Activated CD8-positive, alpha-beta memory T cell treated with anti-CD3 and anti-CD28 coated beads, Interleukin-2, amount 50 U/mL, for 1 hour (primary cell): ENCODE data around the gene HNMT.
"Not testable (repeated sequence)": the region's sequence is repeated elsewhere in the genome, so short reads cannot be mapped to it uniquely, and the experiment has no call there.

Source experiments
- DNase-seq: peaks from one replicate; pipeline ENCODE4 v3.0.0-alpha.2; 2020; ENCODE audit errors: extremely low read depth

Gene HNMT

DNA sequence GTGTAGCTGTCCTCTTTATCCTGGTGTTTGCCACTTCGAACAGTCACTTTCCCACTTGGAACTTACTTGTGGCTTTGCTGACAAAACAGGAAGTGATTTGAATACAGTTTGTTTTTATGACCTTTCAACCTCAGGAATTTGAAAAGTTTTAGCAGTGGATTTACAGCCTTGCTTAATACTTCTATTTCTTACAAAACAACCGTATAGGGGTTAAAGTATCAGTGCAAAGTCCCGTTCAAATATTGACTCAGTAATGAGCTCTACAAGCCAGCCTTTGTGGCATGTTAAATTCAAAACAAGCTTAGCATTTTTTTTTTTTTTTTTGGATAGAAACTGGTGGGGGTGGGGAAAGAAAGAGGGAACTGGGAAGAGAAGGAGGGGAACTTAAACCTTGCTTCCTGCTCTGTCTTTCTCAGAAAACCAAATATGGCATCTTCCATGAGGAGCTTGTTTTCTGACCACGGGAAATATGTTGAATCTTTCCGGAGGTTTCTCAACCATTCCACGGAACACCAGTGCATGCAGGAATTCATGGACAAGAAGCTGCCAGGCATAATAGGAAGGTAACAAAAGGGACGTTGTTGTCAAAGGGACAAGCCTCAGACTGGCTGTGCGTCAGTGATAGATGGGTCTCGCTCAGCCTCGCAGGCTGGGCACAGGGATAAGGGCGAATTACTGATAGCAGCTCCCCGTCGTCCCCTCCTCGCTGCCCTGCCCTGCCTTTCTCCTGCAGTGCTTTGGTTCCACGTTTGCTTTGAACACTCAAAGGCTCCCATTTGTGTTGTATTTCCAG, at the start of gene HNMT:
HNMT (plus strand) TSS at position 408 of the 793 bp plus-strand sequence; CDS start at position 427, 19 bp downstream.
- no peak for DNase-seq

DNA sequence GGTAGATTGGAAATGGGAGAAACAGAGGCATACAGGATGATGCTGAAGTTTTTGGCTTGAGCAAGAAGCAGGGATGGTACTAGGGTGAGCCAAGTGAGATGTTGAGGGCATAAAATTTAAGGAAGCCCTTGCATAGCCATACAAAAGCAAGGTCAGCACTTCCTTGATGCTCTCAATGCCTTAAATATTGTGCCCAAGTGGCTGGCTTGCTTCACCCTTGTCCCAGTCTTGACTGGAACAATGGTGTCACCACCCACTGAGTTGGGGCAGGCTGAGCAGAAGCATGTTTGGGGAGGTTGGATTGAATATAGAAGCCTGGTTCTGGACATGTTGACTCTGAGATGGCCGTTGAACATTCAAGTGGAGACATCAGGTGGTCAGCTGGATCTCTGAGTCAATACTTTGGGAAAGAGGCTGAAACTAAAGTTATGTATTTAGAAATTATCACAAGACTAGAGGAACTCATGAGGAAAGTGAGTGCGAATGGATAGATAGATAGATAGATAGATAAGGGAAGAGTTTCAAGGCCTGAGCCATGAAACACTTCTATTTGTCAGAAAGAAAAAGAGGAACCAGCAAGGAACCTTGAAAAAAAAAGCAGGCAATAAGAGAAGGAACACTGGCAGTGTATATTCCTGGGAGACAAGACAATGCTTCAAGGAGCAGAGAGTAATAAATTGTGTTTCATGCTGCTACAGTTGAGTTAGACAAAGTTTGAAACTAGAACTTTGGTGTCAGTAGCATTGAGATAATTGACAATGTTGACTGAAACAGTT, 43.0 kb upstream of the HNMT start:
- no peak for DNase-seq

DNA sequence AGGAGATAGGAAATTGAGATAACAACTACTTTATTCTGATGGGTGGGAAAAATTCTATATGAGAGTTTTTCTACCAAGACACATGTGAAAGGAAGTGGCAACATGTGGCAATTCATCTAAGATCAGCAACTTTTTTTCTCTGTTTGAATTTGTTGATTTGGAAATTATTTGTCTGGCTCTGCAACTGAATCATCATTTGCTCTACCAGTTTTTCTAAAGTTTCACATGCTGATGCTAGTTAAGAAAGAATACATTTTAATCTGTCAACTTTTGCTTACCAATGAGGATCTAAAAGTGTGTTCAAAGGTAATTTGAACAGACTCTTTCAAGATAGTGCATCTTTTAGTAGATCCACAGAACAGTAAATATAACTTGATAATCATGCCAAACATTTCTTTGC, 42.1 kb upstream of the HNMT start:
- DNase-seq = not testable (repeated sequence)

DNA sequence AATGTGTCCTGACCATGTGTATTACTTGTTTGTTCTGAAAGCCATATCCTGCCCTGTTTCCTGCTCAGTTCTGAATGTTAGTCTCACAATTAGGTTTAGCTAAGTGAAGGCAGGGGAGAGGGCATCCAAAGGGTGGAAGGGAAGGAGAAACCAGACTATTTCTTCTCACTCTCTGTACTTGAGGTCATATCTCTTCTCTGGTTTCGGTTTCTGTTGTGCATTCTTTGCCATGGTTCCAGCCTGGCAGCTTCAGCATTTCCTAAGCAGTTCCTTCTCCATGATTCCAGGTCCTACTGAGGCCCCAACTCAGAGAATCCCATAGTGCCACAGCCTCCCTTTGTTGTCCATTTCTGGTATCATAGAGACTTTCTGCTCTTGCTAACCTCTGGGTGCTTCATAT, 40.3 kb upstream of the HNMT start:
- DNase-seq = no peak

DNA sequence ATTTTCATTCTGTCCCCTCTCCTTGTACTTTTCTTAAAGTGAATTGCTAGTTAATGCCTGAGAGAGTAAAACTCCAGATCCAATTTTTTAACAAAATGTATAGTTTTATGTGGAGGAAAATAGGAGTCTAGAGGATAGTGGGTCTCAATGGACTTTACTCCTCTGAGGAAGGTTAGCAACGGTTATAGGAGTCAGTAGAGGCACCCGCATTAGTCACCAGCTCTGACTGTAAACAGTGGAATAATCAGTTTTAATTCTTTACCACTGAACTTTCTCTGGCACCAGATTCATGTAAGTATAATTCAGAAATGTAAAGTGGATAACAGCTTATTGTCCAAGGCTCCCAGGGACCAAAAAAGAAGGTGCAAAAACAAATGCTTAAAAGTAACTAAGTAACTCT, 38.7 kb upstream of the HNMT start:
- no peak for DNase-seq

DNA sequence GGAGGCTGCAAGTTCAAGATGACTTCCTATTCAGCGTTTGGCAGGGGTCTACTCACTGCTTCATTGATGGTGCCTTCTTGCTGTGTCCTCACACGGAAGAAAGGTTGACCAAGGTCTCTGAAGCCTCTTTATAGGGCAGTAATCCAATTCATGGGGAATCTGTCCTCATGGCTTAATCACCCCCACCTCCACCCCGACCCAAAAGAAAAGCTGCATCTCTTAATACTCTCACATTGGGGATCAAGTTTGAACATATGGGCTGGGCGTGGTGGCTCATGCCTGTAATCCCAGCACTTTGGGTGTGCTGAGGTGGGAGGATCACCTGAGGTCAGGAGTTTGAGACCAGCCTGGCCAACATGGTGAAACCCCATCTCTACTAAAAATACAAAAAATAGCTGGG, 36.4 kb upstream of the HNMT start:
- DNase-seq = no peak

DNA sequence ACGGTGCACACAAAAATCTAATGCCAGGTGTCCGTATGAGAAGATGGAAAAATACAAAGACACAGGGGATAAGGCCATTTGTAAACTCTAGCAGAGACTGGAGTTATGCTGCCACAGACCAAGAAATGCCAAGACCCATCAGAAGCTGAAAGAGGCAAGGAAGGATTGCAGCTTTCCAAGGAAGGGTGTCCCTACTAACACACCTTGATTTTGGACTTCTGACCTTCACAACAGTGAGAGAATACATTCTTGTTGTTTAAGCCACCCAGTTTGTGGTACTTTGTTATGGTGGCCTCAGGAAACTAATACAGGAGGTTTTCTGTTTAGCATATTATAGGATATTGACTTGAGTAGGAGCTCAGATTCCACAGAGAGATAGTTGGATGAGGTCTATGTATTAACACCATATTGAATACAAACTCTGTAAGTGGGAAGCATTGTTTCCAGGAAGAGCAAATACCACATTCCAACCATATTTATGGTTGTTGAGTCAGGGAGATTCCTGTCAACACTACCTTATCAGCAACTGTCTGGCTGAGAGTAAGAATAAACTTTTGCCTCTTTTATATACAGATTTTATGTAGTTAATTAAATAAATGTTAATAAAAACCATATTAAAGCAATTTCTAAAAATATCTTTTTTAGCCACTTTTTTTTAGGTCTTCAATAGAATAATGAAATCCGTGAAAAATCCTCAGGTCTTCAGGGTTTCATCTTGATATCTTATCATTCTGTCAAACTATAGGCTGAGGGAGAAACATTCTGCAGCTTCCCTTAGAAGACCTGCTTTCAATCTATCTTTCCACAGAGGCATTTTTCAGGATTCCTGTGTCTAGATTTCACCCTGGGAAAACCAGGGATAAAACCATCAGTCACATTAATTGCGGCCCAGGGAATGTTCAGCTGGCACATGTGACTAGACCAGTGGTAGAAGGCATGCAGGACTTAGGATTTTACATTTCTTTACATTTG, 35.4 kb upstream of the HNMT start:
- no peak for DNase-seq

DNA sequence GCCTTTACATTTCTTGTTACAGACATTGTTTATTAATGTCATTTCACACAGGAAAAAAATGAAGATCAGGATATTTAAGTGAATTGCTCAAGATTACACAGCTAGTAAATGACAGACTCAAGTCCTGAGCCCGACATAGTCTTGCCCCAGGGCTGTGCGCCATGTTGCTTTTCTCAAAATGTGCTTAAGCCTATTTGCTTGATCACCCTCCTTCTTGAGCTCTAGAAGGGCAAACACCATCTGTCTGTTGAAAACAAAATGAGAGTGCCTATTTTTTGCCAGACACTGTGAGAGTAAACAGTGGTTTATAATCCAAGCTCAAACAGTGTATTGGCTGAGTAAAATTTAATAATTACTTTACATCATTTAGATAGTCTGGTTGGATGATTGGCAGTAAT, 34.8 kb upstream of the HNMT start:
- no peak for DNase-seq

DNA sequence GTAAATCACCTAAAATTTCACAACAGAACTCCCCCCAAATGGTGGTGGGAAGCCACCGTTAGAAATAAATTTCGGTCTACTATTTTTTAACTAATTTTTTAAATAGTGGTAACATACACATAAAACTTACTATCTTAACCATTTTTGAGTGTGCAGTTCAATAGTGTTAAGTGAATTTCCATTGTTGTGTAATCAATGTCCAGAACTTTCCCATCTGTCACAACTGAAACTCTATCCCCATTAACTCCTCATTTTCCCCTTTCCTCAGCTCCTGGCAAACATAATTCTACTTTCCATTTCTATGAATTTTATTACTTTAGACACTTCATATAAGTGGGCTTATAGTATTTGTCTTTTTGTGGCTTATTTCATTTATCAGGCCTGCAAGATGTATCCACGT, 34.1 kb upstream of the HNMT start:
- no peak for DNase-seq

DNA sequence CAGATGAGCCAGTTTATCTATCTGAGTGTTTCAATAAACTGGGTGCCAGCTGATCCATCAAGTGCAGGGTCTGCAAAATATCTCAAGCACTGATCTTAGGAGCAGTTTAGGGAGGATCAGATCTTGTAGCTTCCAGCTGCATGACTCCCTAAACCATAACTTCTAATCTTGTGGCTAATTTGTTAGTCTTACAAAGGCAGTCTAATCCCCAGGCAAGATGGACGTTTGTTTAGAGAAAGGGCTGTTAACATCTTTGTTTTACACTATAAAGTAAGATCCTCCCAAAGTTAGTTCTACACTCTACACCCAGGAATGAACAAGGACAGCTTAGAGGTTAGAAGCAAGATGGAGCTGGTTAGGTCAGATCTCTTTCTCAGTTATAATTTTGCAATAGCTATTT, 28.7 kb upstream of the HNMT start:
- DNase-seq = no peak

DNA sequence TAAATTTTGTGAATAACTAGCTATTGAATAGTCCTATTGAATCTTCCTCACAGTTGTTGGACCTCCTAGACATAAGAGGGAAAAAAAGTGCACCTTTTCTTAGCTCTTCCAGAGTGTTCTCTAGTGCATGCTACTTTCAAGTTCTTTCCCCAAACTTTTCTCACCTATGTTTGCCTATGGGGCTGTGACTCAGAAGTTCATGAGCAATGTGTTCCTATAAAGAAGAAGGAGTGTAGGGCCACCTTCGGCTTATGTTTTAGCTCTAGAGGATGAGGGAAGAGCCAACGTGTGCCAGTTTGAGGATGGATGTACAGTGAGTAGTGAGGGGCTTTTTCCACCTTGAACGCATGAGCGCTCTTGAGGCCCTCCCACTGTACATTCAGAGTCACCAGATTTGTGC, 27.0 kb upstream of the HNMT start:
- no peak for DNase-seq

DNA sequence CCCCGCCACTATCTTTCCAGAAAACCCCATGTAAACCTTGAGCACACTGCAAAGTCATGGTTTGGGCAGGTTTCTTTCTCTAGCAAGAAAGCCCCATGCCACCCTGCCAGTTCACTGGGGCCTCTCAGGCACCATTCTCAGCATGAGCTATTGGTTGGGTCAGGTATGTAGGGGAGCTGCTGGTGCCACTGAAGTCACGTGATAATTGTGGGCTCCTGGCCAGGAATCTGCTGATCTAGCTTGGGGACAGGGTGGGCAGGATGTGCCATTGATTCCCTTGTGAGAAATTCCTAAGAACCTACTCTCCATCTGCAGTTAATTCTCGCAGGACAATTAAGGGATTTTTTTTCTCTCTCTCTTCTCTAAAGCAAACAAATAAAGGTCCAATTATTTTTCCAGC, 26.5 kb upstream of the HNMT start:
- no peak for DNase-seq

DNA sequence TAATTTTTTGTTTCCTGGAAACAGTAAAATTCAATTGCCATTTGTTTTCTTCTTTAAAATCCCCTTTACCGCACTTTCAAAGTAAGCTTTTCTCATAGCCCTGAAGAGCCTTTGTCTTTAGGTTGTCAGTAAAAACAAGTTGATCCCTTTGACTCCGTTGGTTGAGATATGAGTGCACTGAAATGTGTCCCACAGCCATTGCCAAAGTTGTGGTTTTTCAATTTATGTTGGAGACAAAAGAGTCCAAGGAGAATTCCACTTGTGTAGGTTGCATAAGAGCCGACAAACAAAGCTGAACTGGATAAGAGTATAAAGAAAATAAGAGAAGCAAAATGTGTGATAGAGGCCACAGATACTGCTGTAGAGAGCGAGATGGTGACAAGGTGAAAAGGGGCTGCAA, 26.1 kb upstream of the HNMT start:
- no peak for DNase-seq

DNA sequence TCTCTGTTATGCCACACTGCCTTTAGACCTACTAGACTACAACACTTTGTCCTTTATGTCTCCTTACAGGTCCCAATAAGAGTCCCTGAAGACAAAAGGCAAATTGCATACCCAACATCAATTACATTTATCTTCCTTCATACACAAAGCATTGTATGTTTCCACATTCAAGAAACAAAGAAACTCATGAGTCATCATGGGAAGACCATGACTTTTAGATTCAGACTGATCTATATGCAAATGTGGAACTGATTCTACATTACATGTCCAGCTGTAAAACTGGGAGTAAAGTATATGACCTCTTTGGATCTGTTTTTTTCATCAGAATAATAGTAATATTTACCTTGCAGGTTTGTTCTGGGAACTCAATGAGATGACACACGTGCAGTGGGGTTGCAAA, 25.2 kb upstream of the HNMT start:
- DNase-seq = no peak

DNA sequence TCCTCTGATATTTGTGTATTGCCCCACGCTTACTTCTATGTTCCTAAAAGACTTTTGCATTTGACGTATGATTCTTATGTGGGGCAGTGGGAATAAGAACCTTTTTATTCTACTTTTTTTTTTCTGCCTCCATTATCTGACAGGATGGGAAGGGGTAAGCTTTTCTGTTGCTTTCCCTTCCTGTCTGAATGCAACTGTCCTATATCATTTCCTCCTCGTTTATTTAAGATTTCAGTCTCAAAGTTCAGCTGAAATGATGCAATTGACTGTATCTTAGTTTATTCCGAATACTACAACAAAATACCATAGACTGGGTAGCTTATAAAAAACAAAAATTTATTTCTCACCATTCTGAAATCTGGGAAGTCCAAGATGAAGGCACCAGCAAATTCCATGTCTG, 24.1 kb upstream of the HNMT start:
- no peak for DNase-seq

DNA sequence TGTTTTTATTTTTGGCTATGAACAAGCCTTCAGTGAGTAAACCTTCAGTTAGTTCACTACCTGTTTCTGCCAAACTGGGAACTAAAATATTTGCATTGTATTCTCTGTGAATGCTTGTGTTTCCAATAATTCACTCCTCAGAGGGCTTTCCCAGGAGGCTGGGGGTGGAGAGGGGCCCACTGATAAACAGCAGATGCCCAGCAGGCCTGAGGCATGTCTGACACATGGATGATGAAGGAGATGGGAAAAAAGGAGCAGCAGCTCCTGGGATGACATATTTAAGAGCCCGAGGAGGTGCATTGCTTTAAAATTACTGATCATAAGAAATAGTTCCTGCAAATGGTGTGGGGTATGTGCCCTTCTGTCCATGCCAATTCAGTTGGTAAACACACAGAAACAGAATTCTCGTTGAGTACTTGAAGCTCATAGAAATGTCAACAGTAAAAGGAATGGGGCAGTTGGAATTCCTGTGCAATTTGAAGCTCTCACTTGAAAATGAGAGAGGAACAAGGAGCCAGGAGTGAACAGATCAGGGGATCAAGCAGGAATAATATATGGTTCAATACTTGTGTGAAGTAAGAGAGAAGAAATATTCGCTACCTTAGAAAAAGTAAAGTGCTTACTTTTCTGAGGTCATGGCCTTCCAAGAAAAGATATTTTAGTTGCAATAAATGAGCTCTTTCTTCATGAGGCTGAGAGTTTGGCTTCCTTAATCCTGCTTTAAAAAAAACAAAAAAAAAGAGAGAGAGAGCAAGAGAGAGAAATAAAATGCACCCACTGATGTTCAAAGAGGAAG, 22.0 kb upstream of the HNMT start:
- no peak for DNase-seq

DNA sequence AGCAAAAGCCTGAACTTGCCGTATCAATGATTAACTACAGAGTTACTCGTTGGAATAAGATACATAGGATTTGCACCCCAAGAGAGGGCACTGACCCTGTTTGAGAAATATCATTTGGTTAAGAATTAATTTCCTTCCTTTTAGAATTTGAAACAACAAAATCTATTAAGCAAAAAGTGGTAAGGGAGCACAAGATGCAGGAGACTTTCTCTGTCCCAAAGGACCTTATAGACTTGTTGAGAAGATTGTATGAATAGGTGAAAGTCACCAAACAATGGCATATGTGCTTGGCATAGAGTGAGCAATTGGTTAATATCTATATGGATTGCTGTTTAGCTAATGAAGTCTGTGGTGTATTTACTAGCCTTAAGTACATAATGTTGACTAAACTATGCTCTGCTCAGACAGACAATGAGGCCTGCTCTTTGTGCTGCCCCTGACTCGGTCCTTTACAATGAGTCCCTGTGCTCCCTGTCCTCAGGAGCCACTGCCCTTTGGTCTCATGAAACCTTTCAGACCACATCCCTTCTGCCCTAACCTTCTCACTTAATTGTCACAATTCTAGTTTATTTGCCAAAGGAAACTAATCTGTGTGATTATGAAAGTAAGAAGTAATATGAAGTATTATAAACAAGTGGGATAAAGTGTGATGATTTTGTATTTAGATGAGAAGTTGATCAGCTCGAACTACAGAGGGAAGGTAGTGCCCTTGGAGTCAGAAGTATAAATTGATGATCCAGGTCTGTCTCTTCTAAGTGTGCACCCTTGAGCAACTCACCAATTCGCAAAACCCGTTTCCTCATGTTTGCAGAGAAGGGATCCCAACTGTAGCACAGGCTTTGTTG, 21.2 kb upstream of the HNMT start:
- DNase-seq = no peak

DNA sequence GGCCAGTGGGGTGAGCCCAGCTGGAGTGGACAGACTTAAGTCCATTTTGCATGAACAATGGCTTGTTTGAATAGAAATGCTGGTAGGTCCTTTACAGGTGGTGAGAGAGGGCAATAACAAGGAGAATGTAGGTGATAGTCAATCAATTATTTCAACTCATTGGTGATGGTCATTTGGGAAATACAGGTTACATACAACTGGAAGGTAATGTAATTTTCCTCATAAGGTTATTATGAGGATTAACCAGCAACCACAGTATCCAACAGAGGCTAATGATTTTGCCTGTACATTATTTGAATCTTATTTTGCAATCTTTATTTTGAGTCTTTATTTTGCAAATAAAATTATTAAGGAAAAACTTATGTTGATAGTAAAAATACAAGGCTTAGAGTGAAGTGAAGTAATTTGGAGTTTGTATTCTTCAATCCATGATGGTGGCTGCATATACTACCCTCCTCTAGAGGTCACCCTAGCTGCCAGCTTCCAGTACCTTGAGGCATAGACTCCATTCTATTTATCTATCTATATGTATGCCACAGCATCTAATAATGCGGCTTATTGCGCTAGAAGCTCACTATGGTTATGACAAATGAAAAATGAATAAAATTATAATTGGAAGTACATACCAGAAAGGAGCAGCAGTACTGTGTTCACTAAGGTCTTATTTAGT, 20.5 kb upstream of the HNMT start:
- no peak for DNase-seq

DNA sequence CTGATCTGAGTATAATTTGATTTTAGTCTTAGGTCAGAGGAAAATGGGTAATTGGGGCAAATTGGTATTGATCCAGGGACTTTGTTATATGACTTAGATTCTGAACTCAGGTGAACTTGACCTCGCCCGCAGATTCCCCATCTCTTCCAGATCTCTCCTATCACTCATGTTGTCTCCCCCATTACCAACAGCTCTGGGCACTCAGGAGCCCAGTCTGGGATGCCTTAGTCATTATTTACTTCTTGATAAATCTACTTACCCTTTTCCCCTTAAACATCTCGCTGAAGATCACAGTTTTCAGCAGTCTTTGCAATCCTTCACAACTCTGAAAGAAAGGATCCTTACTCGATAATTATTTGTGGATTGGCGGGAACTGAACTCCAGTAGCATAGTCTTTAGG, 19.6 kb upstream of the HNMT start:
- DNase-seq = no peak

DNA sequence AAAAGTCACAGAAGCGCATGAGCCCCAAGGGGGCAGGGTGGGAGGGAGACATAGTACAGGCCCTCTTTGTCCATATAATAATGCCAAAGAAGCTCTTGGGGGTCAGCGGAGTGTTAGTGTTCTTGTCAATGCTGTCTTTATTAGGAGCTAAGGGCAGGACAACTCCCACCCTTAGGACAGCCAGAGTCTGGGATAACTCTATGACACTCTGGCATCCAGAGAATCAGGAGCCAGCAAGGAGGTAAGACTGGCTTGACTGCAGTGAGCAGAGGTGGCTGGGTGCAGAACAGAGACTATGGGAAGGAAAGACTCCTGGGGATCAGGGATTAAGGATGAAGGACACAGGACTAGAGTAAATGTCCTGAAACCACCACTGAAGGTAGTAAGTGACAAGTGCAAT, 19.0 kb upstream of the HNMT start:
- DNase-seq = no peak
